HG02840 (cell line): ENCODE data around the gene TRAP1.
"Not testable (repeated sequence)": the region's sequence is repeated elsewhere in the genome, so short reads cannot be mapped to it uniquely, and the experiment has no call there.

Experiments used
- ATAC-seq: cut with Tn5 transposase; IDR thresholded peaks from one replicate; pipeline ENCODE4 v1.9.1; 2021; ENCODE audit warnings: mild to moderate bottlenecking, moderate library complexity, moderate number of reproducible peaks; ENCODE audit not compliant: unreplicated experiment, low FRiP score

TRAP1 gene

GRCh38 chr16:3625331-3625730 is 92.0 kb downstream of the TRAP1 start:
- no peak for ATAC-seq

- no peak for ATAC-seq
Observed at GRCh38 chr16:3623642-3624041, 93.7 kb downstream of the TRAP1 start.

GRCh38 chr16:3618769-3619141 is 98.6 kb downstream of the TRAP1 start:
- no peak for ATAC-seq

- ATAC-seq: no peak
Observed at GRCh38 chr16:3612510-3613466, 104.5 kb downstream of the TRAP1 start.

GRCh38 chr16:3611146-3611975 is 106.0 kb downstream of the TRAP1 start, which contains the start of gene SLX4:
Gene SLX4 (minus strand): TSS chr16:3611606. CDS start chr16:3608964, 2,642 bp downstream.
- ATAC-seq: peak; percentile 87

- peak; percentile 2 for ATAC-seq
Observed at GRCh38 chr16:3610698-3611145, 106.6 kb downstream of the TRAP1 start.

- no peak for ATAC-seq
Observed at GRCh38 chr16:3609895-3610697, 107.2 kb downstream of the TRAP1 start.

GRCh38 chr16:3608976-3609375 is 108.3 kb downstream of the TRAP1 start:
- ATAC-seq: not testable (repeated sequence)

- ATAC-seq: no peak
Observed at GRCh38 chr16:3608069-3608468, 109.3 kb downstream of the TRAP1 start.
